Stimulated activated CD8-positive, alpha-beta memory T cell treated with anti-CD3 and anti-CD28 coated beads, Interleukin-15, amount 100 ng/mL, for 24 hours (primary cell): ENCODE measurements around the gene PDX1.
"Not testable (repeated sequence)": the region's sequence is repeated elsewhere in the genome, so short reads cannot be mapped to it uniquely, and the experiment has no call there.

Experiments
- DNase-seq: peaks from one replicate; pipeline ENCODE4 v3.0.0-alpha.2; 2020; ENCODE audit warnings: low read depth

Gene PDX1

DNA sequence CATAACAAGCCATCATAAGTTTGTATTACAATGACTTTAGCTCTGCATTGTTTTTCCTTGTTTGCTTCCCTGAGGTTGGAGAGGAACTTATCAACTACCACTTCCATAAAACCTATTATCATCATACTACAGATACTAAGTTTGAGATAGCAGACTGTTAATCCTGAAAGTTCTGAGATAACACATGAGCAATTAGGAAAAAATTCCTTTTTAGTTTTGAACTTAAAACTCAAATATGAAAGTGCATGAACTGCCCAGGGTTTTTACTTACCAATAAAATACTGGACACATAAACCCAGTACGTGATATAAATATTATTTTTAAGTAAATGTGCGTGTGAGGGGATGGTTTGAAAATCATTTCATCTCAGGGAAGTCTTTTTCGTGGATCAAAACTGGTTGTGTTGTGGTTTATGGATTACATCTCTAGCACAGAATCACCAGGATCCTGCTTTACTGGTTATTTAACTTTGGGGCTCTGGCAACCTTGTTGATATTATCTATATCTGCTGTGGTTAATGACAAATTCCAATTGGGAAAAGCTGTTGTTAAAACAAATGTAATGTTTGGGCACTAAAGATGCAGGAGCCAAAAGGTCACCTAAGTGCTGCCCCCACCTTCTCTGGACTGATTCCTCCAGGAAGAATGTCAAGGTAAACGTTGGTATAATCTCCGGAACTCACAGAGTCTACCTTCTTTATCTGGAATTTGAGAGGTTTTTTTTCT is 36.9 kb downstream of the PDX1 start:
- no peak for DNase-seq

DNA sequence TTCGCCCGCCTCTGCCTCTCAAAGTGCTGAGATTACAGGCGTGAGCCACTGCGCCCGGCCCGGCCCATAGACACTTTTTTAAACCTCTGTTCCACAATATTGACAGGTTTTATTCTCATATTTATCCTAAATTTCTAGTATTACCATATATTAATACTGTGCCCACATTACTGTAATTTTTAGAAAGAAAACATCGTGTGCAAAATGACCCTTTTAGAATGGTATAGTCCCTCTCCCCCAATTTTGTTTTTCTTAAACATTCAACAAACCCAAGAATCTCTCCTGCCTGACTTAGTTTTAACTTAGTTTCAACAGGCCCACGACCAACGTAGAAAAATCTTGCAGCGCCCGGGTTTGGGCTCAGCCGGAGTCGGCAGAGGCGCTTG is 40.2 kb downstream of the PDX1 start:
- no peak for DNase-seq

DNA sequence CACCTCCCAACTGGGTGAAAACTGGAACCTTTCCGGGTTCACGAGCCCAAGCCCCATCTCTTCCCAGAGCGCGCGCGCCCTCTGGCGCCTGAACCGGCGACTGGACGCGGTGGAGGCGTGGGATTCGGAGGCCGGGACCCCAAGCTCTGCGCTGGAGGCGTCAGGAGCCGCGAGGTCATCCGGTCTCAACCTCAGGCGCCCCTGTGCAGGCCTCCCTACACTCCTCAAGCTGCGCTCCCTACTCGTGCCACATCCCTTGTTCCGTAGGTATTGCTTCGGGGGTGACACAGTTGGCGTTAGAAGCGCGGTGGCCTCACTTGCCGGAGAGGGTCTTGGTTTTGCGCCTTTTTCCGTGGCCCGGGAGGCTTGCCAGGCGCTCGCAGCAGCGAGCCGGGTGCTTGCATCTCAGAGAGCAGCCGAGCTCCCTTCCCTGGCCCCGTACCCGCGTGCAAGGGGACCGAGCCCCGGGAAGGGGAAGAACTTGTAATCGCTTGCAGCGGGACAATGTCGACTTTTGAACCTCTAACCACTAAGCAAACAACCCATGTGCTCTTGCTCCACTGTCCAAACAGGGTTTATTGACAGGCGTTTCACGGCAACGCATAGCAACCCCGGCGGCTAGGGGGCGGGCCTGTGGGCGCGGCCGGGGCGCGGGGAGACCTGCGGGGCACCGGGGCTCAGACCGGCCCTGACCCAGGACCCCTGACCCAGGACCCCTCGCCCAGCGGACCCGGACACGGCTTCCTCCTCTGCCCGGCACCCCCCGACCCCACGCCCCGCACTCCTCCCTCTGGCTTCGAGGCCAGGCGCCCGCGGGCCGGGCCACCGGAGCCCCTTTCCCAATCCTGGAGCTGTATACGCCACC is 40.8 kb downstream of the PDX1 start:
- DNase-seq: no peak

DNA sequence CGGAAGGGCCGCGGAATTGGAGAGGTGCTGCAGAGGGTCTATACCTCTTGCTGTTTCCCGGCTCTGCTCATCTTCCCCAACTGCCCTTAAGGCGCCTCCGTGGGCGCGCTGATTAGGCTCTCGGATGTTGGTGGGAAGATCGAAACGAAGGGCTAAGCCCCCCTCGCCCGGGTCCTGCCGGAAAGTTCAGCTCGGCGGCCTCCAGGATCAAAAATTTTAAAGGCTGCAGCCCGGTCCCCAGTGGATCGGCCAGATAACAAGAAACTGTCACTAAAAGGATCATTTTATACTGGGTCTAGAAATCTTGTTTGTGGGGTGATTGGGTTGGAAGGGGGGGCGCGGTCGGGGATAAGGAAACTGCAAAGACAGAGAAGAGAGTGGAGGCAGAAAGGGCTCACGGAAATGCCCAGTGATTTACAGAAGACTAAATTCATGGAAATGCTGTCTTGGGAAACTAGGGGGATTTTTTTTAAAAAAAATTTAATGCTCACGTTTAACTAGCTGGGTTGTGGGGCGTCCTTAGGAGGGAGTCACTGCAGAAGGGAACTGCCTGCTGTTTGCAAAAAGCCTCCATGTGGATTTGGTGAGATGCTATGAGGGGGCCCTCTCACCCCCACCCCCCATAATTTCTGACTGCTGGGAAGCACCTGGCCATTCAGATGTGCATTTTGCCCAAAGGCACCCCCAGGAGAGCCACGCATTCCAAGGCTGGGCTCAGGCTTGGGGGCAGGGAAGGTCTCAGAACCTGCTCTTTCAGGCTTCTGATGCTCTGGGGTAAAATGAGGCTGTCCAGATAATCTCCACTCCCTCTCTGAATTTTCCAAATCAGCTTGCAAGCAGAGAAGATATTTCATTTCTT is 41.7 kb downstream of the PDX1 start:
- DNase-seq: no peak

- DNase-seq: no peak
Measured at GRCh38 chr13:27962128-27962841, 42.5 kb downstream of the PDX1 start.

DNA sequence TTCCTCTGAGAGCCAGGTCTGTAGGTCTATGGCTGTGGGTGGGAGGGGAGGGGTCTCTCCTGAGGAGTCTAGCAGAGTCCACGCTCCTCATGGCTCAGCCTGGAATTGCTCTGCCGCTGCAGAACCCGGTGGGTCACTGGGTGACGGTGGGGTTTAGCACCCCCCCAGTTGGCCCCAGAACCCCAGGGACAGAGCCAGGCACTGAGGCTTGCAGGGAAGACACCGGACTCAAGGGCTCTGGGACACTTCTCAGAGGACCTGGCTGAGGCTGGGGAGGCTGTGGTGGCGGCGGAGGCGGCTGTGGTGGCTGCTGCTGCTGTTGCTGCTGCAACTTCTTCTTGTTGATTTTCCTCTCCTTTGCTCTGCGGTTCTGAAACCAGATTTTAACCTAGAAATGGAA is 43.2 kb downstream of the PDX1 start:
- no peak for DNase-seq

DNA sequence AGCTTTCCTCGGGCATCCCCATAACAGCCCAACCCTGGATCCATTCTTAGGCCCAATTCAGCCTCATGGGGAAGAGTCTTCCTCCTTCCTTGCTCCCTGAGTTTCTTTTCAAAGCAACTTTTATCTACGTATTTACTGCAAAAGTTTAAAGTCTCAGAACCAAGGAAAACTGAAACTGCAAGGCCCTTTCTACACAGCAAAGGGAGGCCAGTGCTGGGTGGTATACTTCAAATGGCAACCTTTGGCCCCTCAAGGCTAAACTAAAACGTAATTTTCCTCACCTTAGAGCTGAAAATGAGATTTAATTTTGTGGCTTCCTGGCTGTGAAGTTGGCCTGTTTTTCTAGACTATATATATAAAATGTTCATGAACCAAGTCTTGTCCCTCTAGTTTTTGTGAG is 43.7 kb downstream of the PDX1 start:
- no peak for DNase-seq

- DNase-seq: not testable (repeated sequence)
Measured at GRCh38 chr13:27964206-27964605, 44.4 kb downstream of the PDX1 start.

DNA sequence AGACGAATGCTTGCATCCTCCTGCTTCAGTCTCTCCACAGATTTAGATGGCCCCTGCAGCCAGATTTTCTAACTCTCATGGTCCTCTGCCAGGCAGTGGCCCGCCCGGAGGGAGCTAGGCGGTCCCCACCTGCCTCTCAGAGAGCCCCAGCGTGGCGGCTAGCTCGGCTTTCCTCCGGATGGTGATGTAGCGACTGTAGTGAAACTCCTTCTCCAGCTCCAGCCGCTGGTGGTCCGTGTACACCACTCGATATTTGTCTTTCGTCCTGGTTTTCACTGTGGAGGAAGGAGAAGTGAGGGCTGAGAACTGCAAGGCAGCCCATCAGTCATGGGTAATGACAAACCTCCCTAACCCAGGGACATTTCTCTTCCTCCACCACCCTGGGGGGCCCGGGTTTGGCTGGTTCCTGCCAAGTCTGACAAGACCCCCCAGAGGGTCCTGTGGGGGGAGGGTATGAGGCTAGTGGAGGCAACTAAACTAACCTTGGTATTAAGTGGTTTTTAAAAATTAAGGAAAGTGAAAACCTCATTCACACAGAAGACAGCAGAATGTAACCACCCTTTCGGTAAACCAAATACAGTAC is 45.0 kb downstream of the PDX1 start:
- no peak for DNase-seq

DNA sequence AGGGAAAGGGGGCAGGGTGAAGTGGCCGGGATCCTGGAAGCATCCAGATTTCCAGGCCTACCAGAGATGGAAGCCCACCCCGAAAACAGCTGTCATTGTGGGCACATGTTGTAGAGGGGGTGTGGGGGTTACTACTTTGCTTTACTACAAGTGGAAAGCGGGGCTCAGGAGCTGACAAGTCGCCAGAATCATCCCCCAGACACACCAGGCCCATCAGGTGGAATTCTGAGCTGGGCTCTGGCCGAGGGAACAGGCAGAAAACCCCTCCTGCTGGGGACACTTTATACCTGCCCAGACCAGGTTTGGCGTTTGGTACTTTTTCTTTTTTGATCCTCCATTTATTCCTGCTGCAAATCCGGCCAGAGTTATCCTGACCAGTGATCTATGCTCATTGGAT is 45.5 kb downstream of the PDX1 start:
- DNase-seq: no peak

DNA sequence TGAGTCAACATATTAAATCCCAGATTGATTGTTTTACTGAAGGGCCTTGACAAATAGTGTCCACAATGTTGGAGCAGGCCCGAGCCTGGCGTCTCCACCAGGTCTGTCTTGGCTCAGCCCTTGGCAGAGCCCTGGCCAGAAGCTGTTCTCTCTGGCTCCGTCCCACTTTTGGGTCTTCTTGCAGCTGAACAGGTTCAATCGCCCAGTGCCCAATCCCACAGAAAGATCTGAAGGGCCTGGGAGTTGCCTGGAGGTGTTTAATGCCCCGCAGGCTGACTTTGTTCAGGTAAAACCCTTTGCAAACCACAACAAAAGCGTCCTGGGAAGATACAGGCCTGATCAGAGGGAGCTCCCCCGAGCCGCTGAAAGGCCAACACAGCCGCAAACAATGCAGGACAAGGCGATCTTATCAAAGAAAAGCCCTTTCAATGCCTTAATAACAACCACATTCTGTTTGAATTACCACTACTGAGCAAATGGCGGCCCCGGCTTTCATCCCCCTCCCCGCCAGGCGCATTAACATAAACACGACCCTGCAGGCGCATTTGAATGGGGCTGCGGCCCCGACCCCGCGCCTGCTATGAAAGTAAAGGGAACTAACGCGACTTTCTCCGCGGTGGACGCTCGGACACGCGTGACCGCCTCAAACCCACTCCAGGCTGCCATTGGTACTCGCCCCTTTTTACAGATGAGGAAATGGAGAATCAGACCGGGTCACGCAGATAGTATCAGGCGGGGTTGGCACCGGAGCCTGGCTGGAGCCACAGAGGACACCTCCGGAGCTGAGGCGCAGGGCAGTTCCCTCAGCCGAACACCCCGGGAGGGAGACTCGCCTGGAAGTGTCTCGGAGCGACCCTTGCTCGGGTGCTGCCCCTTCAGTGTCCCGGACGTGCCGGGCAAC is 46.2 kb downstream of the PDX1 start:
- DNase-seq: no peak

DNA sequence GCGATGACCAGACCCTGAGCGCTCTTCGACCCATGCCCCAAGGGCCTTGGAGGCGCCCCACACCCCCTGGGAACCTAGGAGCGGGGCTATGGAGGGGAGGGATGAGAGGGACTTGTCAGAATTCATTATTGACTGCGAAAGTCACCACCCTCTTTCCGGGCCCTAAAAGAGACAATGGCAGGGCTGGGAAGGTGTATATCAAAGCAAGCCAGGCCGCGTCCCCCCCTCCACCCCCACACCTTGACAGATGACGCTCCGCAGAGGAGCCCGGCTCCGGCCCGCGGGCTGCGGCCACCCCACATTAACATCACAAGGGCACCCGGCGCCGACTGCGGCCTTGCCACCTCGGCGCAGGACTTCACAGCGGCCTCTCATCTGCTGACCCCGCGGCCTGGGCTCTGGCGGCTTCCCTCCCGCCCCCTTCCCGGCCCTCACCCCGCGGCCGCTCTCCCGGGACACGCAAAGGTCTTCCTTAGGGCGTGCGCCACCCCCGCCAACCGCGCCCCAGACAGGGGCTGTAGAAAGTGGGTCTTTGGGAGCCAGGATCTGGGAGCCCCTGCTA is 46.9 kb downstream of the PDX1 start:
- DNase-seq: no peak

- no peak for DNase-seq
Measured at GRCh38 chr13:27967203-27967735, 47.5 kb downstream of the PDX1 start.

- DNase-seq: no peak
Measured at GRCh38 chr13:27967736-27968315, 48.0 kb downstream of the PDX1 start.

- DNase-seq: no peak
Measured at GRCh38 chr13:27968316-27969081, 48.7 kb downstream of the PDX1 start.

DNA sequence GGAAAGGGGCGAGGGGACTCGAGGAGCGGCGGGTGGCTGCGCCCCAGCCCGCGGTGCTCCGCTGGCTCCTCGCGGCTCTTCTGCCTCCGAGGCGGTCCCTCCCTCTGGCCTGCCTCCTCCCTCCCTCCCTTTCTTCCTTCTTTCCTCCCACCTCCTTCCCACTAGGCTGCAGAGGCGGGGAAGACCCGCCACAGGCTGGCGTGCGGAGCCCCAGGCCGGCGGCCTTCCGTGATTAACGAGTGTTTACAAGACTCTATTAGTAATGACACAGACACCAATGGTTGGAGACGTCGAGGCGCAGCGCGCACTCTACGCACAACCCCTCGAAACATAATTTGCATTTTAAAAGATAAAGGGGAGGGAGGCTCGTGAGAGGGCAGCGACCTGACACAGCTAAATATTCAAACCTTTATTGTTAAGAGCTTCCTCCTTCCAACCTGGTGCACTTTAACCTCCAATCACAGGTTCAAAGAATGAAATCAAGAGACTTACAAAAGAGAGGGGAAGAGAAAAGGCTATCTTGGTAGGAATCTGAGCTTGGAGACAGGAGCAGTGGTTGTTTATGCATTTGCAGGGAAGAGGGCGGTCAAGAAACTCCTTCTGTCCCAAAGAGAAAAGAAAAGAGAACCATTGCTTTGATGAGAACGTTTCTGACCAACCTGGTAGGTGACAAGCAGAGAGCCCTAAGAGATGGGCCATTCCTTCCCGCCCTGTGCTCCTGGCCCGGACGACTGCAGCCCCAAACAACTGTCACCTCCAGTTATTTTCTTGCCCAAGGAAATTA is 49.5 kb downstream of the PDX1 start, which contains the start of gene CDX2:
TSS of gene CDX2 (minus strand) at position 234 of the 784 bp plus-strand sequence. CDS start 309 bp downstream, outside the sequence.
- no peak for DNase-seq

GRCh38 chr13:27969866-27970229 is 50.0 kb downstream of the PDX1 start:
- DNase-seq: no peak
